ENCODE measurements around the gene GFOD1. TPM values are rescaled to one million over a fixed set of nuclear protein-coding genes. Genes with fewer than 3 reads are reported as not detected.

The GFOD1 gene
- total RNA-seq, 1 experiment from 2014 or later = 0.68 TPM

- Histone ChIP-seq H3K27ac (no peak overlapping the region), H3K36me3 (ENCODE audit: low read depth) (no peaks in the 10 kb centered on the region), H3K4me2 (no peak overlapping the region), H3F3A (ENCODE audit: insufficient read depth, low read depth) (0 out of 2 replicates have a peak, but pooled peaks cover 11% of the 10 kb centered on the region), H3K27me3 (ENCODE audit: insufficient read depth, low read depth) (no peaks in the 10 kb centered on the region), H3K9me2 (ENCODE audit: insufficient read depth) (no peaks in the 10 kb centered on the region), H3K9me3 (ENCODE audit: insufficient read depth, low read depth) (no peaks in the 10 kb centered on the region), H3K4me1 (replicated peaks; ENCODE audit: insufficient read depth) (peaks cover 11% of the 10 kb centered on the region), H2AFZ (no peak overlapping the region), H4K20me1 (ENCODE audit: insufficient read depth) (no peaks in the 10 kb centered on the region), H3K79me2 (ENCODE audit: low read depth) (no peaks in the 10 kb centered on the region), H3K4me3 (no peak overlapping the region)
- peak in 1 of 2 experiments; percentile 68 for DNase-seq
- ChIA-PET POLR2A (ENCODE audit: unreplicated experiment) (no interaction called here), CTCF (interaction anchor here (0.6 kb wide), 2 partner anchors 236 to 665 kb away, joined by 3 read pairs; partner anchors contain the start of gene NOL7)
- TF ChIP-seq, protein P1, sequence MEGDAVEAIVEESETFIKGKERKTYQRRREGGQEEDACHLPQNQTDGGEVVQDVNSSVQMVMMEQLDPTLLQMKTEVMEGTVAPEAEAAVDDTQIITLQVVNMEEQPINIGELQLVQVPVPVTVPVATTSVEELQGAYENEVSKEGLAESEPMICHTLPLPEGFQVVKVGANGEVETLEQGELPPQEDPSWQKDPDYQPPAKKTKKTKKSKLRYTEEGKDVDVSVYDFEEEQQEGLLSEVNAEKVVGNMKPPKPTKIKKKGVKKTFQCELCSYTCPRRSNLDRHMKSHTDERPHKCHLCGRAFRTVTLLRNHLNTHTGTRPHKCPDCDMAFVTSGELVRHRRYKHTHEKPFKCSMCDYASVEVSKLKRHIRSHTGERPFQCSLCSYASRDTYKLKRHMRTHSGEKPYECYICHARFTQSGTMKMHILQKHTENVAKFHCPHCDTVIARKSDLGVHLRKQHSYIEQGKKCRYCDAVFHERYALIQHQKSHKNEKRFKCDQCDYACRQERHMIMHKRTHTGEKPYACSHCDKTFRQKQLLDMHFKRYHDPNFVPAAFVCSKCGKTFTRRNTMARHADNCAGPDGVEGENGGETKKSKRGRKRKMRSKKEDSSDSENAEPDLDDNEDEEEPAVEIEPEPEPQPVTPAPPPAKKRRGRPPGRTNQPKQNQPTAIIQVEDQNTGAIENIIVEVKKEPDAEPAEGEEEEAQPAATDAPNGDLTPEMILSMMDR (conservative IDR thresholded peaks at IDR 0.05) = no peak
- no peak for TF ChIP-seq EZH2 (IDR thresholded peaks at IDR 0.05; ENCODE audit: low read depth)
- intact Hi-C loops (cut with micrococcal nuclease; ENCODE audit: unreplicated experiment) = no loop called here
- no TSS peak for BruUV-seq (replicated peaks)
Observed at GRCh38 chr6:13378669-13379590, 108.5 kb downstream of the GFOD1 start.

DNA sequence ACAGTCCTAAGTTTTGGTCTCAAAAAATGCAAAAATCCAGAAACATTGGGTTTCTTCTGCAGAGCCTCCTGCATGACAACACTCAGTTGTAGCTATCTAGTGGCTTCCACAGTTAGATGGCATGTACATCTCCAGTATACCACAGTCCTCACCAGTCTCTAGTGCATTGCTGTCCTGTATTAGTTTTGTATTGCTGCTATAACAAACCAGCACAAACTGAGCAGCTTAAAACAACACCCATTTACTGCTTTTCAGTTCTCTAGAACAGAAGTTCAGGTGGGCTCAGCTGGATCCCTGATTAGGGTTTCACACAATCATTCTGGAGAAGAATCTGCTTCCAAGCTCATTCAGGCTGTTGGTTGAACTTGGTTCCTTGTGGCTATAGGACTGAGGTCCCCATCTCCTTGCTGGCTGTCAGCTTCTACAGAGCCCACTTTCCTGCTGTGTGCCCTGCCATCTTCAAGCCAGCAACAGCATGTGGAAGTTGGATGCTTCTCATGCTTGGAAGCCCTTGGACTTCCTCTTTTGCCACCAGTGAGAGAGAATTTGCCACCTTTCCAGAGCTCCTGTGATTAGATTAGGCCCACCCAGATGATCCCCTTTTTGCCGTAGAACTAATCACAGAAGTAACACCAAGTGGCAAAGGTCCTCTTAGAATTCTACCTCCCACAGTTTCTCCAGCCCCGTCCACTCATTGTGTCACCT, 110.2 kb downstream of the GFOD1 start:
- Histone ChIP-seq H3K4me1 (replicated peaks; ENCODE audit: insufficient read depth) (no peaks in the 10 kb centered on the region; the same call in 1 of the 2 replicates), H3K9me2 (ENCODE audit: insufficient read depth) (no peaks in the 10 kb centered on the region), H3K4me3 (no peak overlapping the region), H3K9me3 (ENCODE audit: insufficient read depth, low read depth) (no peaks in the 10 kb centered on the region), H3K79me2 (ENCODE audit: low read depth) (no peaks in the 10 kb centered on the region), H4K20me1 (ENCODE audit: insufficient read depth) (no peaks in the 10 kb centered on the region), H2AFZ (no peak overlapping the region), H3K36me3 (ENCODE audit: low read depth) (no peaks in the 10 kb centered on the region), H3K27ac (no peak overlapping the region), H3K4me2 (no peak overlapping the region), H3K27me3 (ENCODE audit: insufficient read depth, low read depth) (no peaks in the 10 kb centered on the region), H3F3A (ENCODE audit: insufficient read depth, low read depth) (0 out of 2 replicates have a peak, but pooled peaks cover 6% of the 10 kb centered on the region)
- BruUV-seq (replicated peaks) = no TSS peak
- intact Hi-C loops (cut with micrococcal nuclease; ENCODE audit: unreplicated experiment) = no loop called here
- no peak for TF ChIP-seq EZH2 (IDR thresholded peaks at IDR 0.05; ENCODE audit: low read depth)
- TF ChIP-seq, protein P1 (conservative IDR thresholded peaks at IDR 0.05) = no peak
- DNase-seq = no peak
- CTCF ChIA-PET = no interaction called here
- POLR2A ChIA-PET (ENCODE audit: unreplicated experiment) = interaction anchor here (0.6 kb wide), 2 partner anchors 22 to 56 kb away, joined by 3 to 7 read pairs; no protein-coding TSS in a partner anchor

DNA sequence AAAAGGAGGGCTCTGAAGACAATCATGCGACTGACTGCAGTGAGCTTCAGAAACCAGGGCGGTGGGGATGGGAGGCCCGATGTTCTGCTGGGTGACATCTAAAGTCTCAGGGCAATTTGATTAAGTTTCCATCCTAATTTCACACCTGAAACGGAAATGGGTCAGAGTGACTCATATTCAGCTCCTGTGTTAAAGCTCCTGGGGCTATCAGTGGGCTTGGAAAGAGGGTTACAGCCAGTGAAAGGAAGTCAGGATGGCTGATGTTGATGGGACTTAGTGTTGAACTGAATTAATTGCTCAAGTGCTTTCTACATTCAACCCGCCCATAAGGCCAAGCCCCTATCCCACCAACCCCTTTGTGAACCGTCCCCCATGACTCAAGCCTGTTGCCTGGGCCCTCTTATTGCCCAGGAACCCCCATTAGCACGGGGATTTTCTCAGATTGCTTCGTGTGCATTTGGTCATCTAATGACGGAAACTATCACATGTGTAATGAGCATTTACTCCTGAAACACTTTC, 112.0 kb downstream of the GFOD1 start:
- intact Hi-C loops (cut with micrococcal nuclease; ENCODE audit: unreplicated experiment) = no loop called here
- ChIA-PET CTCF (no interaction called here), POLR2A (ENCODE audit: unreplicated experiment) (interaction anchor here (0.6 kb wide), 1 partner anchor 1905 kb away, joined by 3 read pairs; no protein-coding TSS in a partner anchor)
- no peak overlapping the region for H2AFZ ChIP-seq
- H3K79me2 ChIP-seq (ENCODE audit: low read depth) = no peaks in the 10 kb centered on the region
- H3K4me2 ChIP-seq = no peak overlapping the region
- no peaks in the 10 kb centered on the region; the same call in 1 of the 2 replicates for H3K4me1 ChIP-seq (replicated peaks; ENCODE audit: insufficient read depth)
- H3K27me3 ChIP-seq (ENCODE audit: insufficient read depth, low read depth) = no peaks in the 10 kb centered on the region
- no TSS peak for BruUV-seq (replicated peaks)
- TF ChIP-seq EZH2 (IDR thresholded peaks at IDR 0.05; ENCODE audit: low read depth) = no peak
- TF ChIP-seq, protein P1 (conservative IDR thresholded peaks at IDR 0.05) = no peak
- no peak overlapping the region for H3K27ac ChIP-seq
- 0 out of 2 replicates have a peak, but pooled peaks cover 6% of the 10 kb centered on the region for H3F3A ChIP-seq (ENCODE audit: insufficient read depth, low read depth)
- no peaks in the 10 kb centered on the region for H3K9me2 ChIP-seq (ENCODE audit: insufficient read depth)
- no peaks in the 10 kb centered on the region for H4K20me1 ChIP-seq (ENCODE audit: insufficient read depth)
- no peak for DNase-seq
- H3K9me3 ChIP-seq (ENCODE audit: insufficient read depth, low read depth) = no peaks in the 10 kb centered on the region
- H3K36me3 ChIP-seq (ENCODE audit: low read depth) = no peaks in the 10 kb centered on the region
- H3K4me3 ChIP-seq = no peak overlapping the region
